HepG2 (cell line): Measurements from ENCODE around the gene AP1G1. TPM values are rescaled to one million over a fixed set of nuclear protein-coding genes. Genes with fewer than 3 reads are reported as not detected.

Experiments used
- FLYWCH1 ChIP-seq: sonication (generic); formaldehyde crosslinking; IDR thresholded peaks from 2 replicates; pipeline ENCODE4 v1.8.1; 2023; ENCODE audit warnings: mild to moderate bottlenecking, missing genetic modification reagents
- GABPA ChIP-seq, 2 experiments: IDR thresholded peaks; 2 replicates each; pipeline ENCODE4 v1.6.1; 2011 to 2016; ENCODE audit warnings: low read depth in 2 of 2, low read length in 1 of 2, missing biosample characterization in 1 of 2, missing genetic modification characterization in 1 of 2
- GATA4 ChIP-seq: sonication (generic); IDR thresholded peaks from 2 replicates; pipeline ENCODE4 v1.6.1; 2016; ENCODE audit warnings: antibody characterized with exemption, low read depth, borderline replicate concordance
- HMG20B ChIP-seq: conservative IDR thresholded peaks from 2 replicates; pipeline ENCODE4 v1.6.1; 2016; ENCODE audit warnings: missing genetic modification reagents, missing compliant biosample characterization
- JARID2 ChIP-seq: sonication (generic); formaldehyde crosslinking; IDR thresholded peaks from 2 replicates; pipeline ENCODE4 v1.8.1; 2023; ENCODE audit warnings: missing genetic modification reagents, inconsistent platforms; ENCODE audit not compliant: insufficient replicate concordance
- MAF1 ChIP-seq: sonication (generic); formaldehyde crosslinking; IDR thresholded peaks from 2 replicates; pipeline ENCODE4 v1.5.0; 2020; ENCODE audit warnings: missing genetic modification reagents, borderline replicate concordance
- NFKBIZ ChIP-seq: IDR thresholded peaks from 2 replicates; pipeline ENCODE4 v1.6.1; 2018; ENCODE audit warnings: missing genetic modification reagents, missing compliant biosample characterization
- SMC3 ChIP-seq: IDR thresholded peaks from 2 replicates; pipeline ENCODE4 v1.6.1; 2011; ENCODE audit warnings: low read length, improper control_type of control experiment
- TP53 ChIP-seq: sonication (generic); formaldehyde crosslinking; conservative IDR thresholded peaks from 2 replicates; pipeline ENCODE4 v1.4.0; 2020; ENCODE audit warnings: missing genetic modification reagents
- ZFY ChIP-seq: sonication (generic); formaldehyde crosslinking; IDR thresholded peaks from 2 replicates; pipeline ENCODE4 v1.4.0; 2020; ENCODE audit warnings: missing genetic modification reagents
- ZNF143 ChIP-seq: sonication (generic); formaldehyde crosslinking; IDR thresholded peaks from 2 replicates; pipeline ENCODE4 v1.4.0; 2020; ENCODE audit warnings: missing genetic modification reagents
- ZNF17 ChIP-seq: sonication (generic); formaldehyde crosslinking; IDR thresholded peaks from 2 replicates; pipeline ENCODE4 v1.5.0; 2020; ENCODE audit warnings: mild to moderate bottlenecking, missing genetic modification reagents
- ZNF546 ChIP-seq: sonication (generic); formaldehyde crosslinking; conservative IDR thresholded peaks from 2 replicates; pipeline ENCODE4 v1.8.1; 2023; ENCODE audit warnings: mild to moderate bottlenecking, missing genetic modification reagents
- ZNF569 ChIP-seq: sonication (generic); formaldehyde crosslinking; IDR thresholded peaks from 2 replicates; pipeline ENCODE4 v1.5.0; 2020; ENCODE audit warnings: mild to moderate bottlenecking, missing genetic modification reagents, moderate library complexity, borderline replicate concordance
- ZNF607 ChIP-seq: sonication (generic); formaldehyde crosslinking; IDR thresholded peaks from 2 replicates; pipeline ENCODE4 v1.5.1; 2020; ENCODE audit warnings: missing genetic modification reagents, mild to moderate bottlenecking, borderline replicate concordance
- ZNF772 ChIP-seq: sonication (generic); formaldehyde crosslinking; IDR thresholded peaks from 2 replicates; pipeline ENCODE4 v1.5.0; 2020; ENCODE audit warnings: mild to moderate bottlenecking, missing genetic modification reagents
- polyA plus RNA-seq, 8 experiments: library from polyadenylated mRNA; depleted of rRNA in 3 of 8; stranded (reverse) in 7 of 8; unstranded in 1 of 8; fragments of >200 nt; fragmentation: Illumina TruSeq in 4 of 8; extraction: Trizol in 4 of 8; gene quantifications; 2 replicates each; pipeline versions ENCODE4 v1.2.1 to v1.2.3, GENCODE V29; 2011 to 2016; ENCODE audit warnings: low read depth in 4 of 8, missing spikeins in 1 of 8, mixed read lengths in 1 of 8; ENCODE audit not compliant: insufficient read depth in 1 of 8
- total RNA-seq, 5 experiments: library from RNA; depleted of rRNA; stranded (reverse); fragments of >200 nt; fragmentation: Illumina TruSeq; extraction: Trizol; gene quantifications; 2 replicates each; pipeline ENCODE4 v1.2.3, GENCODE V29; 2016; ENCODE audit warnings: low read depth in 1 of 5
- TF ChIP-seq, protein P1 (sequence below): sonication (generic); formaldehyde crosslinking; IDR thresholded peaks from 2 replicates; pipeline ENCODE4 v1.4.0; 2020; ENCODE audit warnings: mild to moderate bottlenecking, missing genetic modification reagents
- TF ChIP-seq, protein P2 (sequence below): IDR thresholded peaks from 2 replicates; pipeline ENCODE4 v1.6.1; 2016; ENCODE audit warnings: low read depth
- TF ChIP-seq, protein P3 (sequence below): sonication (generic); formaldehyde crosslinking; IDR thresholded peaks from 2 replicates; pipeline ENCODE4 v1.9.0; 2022; ENCODE audit warnings: low read depth, missing genetic modification reagents

AP1G1 gene
- total and polyA plus RNA-seq, 2 of the 13 experiments (the other 11 are each of a cell fraction or from before 2014, with no cell fraction given): 62.2 to 66.2 TPM

DNA sequence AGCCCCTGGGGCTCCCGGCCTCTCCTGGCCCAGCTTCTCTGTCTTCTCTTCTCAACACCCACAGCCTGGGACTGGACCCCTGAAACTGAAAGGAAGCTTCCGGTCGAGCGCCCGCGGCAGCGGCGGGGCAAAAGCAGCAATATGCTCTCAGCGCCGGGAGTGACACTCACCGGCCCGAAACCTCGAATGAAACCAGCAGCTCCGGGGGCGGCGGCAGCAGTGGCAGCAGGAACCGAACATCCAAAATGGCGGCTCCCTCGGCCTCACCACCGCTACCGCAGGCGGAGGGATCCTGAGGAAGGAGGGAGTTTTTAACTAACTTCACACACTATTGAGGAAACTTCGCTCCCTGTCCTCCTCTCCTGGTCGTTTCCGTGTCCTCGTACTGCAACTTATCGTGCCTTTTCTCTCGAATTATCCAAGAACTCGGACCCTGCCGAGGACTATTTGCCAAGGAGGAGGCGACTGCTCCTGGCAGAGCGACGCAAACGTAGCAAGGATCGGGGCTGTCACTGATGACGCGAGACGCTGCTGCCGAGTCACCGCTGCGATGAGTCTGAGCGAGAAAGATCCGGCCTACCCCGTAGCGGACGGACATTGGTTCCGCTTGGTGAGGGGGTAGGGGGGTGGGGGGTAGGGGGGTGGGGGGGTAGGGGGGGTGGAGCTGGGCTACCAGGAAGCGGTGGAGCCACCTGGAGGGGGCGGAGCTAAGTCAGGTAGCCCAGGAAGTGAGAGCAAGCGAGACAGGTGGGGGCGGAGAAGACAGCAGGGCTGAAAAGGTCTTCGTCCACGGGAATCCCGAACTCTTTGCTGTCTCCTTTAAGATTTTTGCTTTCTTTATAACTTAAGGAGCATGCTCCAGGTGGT lies at the start of gene AP1G1 (continued):
- TF ChIP-seq JARID2 (CRISPR knock-in tag) (peak; percentile 62), NFKBIZ (CRISPR knock-in tag) (peak; percentile 61), MAF1 (peak; percentile 86), ZNF143 (CRISPR knock-in tag) (peak; percentile 58; the same call in 1 of the 2 replicates), ZNF569 (no peak), ZFY (CRISPR knock-in tag) (peak; percentile 89), SMC3 (no peak), GABPA (IDR thresholded peaks at IDR 0.05; ENCODE audit: low read depth, low read length) (peak; percentile 65), GABPA (CRISPR knock-in tag; IDR thresholded peaks at IDR 0.05; ENCODE audit: low read depth) (peak; percentile 82), ZNF17 (no peak), ZNF546 (CRISPR knock-in tag) (peak; percentile 79; the same call in 1 of the 2 replicates), ZNF772 (no peak), HMG20B (CRISPR knock-in tag) (peak; percentile 67; the same call in 1 of the 2 replicates), TP53 (CRISPR knock-in tag) (0 out of 2 replicates have a peak, but pooled peaks have one; percentile 47), GATA4 (no peak; the same call in 1 of the 2 replicates), ZNF607 (CRISPR knock-in tag) (0 out of 2 replicates have a peak, but pooled peaks have one; percentile 21), FLYWCH1 (CRISPR knock-in tag) (no peak)
- TF ChIP-seq, protein P1, sequence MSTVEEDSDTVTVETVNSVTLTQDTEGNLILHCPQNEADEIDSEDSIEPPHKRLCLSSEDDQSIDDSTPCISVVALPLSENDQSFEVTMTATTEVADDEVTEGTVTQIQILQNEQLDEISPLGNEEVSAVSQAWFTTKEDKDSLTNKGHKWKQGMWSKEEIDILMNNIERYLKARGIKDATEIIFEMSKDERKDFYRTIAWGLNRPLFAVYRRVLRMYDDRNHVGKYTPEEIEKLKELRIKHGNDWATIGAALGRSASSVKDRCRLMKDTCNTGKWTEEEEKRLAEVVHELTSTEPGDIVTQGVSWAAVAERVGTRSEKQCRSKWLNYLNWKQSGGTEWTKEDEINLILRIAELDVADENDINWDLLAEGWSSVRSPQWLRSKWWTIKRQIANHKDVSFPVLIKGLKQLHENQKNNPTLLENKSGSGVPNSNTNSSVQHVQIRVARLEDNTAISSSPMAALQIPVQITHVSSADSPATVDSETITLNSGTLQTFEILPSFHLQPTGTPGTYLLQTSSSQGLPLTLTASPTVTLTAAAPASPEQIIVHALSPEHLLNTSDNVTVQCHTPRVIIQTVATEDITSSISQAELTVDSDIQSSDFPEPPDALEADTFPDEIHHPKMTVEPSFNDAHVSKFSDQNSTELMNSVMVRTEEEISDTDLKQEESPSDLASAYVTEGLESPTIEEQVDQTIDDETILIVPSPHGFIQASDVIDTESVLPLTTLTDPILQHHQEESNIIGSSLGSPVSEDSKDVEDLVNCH (CRISPR knock-in tag): no peak
- TF ChIP-seq, protein P2, sequence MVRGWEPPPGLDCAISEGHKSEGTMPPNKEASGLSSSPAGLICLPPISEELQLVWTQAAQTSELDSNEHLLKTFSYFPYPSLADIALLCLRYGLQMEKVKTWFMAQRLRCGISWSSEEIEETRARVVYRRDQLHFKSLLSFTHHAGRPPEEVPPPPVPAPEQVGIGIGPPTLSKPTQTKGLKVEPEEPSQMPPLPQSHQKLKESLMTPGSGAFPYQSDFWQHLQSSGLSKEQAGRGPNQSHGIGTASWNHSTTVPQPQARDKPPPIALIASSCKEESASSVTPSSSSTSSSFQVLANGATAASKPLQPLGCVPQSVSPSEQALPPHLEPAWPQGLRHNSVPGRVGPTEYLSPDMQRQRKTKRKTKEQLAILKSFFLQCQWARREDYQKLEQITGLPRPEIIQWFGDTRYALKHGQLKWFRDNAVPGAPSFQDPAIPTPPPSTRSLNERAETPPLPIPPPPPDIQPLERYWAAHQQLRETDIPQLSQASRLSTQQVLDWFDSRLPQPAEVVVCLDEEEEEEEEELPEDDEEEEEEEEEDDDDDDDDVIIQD: peak; percentile 81; the same call in 1 of the 2 replicates
- TF ChIP-seq, protein P3, sequence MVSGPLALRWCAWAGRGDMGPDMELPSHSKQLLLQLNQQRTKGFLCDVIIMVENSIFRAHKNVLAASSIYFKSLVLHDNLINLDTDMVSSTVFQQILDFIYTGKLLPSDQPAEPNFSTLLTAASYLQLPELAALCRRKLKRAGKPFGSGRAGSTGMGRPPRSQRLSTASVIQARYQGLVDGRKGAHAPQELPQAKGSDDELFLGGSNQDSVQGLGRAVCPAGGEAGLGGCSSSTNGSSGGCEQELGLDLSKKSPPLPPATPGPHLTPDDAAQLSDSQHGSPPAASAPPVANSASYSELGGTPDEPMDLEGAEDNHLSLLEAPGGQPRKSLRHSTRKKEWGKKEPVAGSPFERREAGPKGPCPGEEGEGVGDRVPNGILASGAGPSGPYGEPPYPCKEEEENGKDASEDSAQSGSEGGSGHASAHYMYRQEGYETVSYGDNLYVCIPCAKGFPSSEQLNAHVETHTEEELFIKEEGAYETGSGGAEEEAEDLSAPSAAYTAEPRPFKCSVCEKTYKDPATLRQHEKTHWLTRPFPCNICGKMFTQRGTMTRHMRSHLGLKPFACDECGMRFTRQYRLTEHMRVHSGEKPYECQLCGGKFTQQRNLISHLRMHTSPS (CRISPR knock-in tag): no peak
